HG03432 (cell line): ENCODE measurements around the gene STARD3NL.
A peak's percentile ranks its signal among the peaks of the same experiment; 100 is the strongest.

Experiments used
- ATAC-seq: cut with Tn5 transposase; IDR thresholded peaks from one replicate; pipeline ENCODE4 v1.9.1; 2021; ENCODE audit warnings: mild to moderate bottlenecking, moderate library complexity; ENCODE audit not compliant: unreplicated experiment

STARD3NL gene

DNA sequence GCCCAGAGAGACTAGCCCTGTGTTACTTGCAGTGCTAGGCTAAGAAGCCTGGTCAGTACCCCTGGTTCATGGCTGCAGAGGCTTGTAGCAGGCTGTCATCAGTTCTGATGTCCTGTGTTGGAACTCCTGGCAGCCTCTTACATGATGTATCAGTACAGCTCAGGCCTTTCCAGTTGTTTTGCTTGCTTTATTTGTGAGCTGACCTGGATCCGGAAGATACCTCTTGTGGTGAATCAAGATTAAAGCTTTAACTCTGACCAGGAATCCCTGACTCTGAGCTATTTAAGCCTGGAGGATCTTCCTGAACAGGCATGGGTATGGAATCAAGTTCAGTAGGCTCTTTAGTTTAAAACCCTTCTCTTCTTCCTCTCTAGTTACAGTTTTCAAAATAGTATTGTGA is 4.4 kb downstream of the STARD3NL start:
- no peak for ATAC-seq

DNA sequence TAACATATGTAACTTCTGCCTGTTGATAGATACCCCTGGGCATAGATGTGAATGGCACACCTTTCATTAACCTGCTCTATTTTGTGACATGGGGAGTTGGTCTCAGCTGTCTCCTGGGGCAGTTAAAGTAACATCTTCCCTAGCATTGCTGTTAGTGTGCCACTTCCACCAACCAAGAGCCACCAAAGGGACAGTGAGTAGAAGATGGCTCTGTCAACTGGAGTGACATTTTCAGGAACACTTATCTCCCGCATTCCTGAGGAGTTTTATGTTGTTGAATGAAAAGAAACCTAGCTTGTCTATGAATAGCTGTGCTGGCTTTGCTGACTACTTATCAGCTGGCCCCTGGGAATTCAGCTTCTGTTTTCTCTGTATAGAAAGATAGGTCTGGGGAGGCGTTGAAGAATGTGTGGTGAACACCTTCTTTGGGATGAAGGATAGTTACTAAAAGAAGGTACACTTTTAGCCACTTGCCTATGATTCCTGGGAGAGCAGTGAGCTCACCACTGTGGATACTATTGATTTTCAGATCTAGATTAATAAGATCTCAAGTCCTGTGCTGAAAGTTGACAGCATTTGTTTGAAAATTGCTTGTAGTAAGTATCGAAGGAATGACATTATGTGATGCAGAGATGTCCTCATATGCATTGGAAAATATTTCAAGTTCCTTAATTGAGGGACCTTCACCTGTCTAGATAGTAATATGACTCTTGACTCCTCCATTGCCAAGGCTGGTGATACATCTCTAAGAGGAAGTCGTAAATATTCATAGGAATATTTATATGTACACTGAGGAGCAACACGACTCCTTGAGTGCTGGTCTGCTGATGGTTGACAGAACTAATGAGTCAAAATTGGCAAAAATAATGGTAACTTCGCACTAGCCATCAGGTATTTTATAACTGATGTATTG is 7.6 kb downstream of the STARD3NL start:
- ATAC-seq: no peak

DNA sequence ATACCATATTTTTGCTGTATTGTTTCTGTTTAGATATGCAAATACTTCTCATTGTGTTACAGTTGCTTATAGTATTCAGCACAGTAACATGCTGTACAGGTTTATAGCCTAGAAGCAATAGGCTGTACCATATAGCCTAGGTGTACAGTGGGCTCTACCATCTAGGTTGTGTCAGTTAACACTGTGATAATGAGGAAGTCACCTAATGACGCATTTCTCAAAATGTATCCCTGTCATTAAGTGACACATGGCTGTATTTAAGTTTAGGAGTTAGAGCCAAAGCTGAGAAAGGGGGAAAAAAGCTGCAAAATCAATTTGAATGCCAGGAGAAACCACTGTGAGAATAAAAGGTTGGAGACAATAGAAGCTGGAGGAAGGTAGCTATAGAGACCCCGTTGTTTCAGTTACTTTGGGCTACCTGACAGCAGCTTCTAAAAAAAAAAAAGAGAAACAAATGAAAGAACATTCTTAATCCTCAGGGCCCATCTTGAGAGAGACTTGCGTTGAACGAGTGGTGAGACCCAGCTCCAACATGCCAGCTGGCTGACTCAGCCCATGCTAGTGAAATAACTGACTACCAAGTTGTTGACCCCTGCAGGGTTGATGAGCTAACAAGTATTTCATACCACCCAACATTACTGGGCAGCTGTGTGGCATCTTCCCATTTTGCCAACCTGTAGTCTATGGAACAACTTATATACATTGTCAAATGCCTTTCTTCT is 8.7 kb downstream of the STARD3NL start:
- no peak for ATAC-seq

GRCh38 chr7:38187794-38188440 is 9.9 kb downstream of the STARD3NL start:
- ATAC-seq: peak; percentile 93

DNA sequence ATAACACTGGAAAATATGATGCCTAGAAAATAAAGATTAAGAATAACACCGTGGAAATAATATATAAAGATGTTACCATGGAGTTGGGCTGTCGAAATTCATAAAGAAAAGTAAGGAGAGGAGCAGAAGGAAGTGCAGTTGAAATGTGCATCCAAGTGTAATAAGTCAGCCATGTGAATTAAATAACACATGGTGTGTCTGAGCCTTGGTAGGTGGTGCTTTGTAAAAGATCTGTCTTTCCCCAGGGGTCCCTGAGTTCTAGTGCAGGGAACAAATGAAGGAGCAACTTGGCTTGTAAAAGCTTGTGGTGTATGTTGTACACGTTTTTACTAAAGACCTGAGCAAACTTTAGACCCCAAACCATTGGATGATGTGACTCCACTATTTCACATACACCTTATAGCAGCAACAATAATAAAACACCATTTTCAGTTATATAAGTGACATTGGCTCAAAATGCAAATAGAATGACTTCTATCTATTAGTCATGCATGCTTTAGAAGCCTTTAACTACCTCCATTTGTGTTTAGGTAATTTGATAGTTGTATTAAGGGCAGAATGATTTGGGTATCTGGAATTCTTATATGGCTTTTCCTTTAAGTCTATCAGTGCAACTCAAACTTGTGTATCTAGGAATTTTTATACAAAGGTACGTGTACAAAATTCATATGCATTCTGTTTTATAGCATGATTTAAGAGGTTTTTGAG is 11.3 kb downstream of the STARD3NL start:
- no peak for ATAC-seq

DNA sequence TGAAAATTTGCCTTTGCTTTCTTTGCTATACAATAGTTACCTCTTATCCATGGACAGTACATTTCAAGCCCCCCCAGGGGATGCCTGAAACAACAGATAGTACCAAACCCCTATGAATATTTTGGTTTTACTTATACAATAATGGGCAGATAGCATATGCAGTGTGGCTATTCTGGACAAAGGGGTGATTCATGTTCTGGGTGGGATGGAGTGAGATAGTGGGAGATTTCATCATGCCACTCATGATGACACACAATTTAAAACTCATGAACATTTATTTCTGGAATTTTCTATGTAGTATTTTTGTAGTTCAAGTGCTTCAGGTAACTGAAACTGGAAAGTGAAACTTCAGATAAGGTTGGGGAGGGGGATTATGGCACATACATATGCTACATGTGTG is 12.0 kb downstream of the STARD3NL start:
- ATAC-seq: no peak

- no peak for ATAC-seq
Measured at GRCh38 chr7:38191791-38192190, 13.7 kb downstream of the STARD3NL start.

- no peak for ATAC-seq
Measured at GRCh38 chr7:38192327-38192726, 14.3 kb downstream of the STARD3NL start.

- ATAC-seq: no peak
Measured at GRCh38 chr7:38195804-38196595, 18.0 kb downstream of the STARD3NL start.

DNA sequence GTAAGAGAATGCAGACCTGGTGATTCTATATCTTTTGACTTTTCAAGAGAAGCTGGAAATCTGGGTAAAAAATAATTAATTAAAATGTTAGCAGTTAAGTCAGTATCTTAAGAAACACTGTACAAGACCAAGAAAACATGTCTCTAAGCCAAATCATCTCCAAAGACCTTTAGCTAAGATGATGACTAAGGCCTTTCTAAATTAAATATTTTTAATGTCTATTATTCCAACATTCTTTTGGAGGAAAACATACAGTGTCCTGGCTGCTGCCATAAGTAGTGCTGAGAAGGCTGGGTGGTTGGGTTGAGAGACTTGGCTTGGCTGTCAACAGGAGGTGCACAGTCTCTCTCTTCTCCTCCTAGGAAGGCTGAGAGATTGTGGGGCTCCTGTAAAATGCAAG is 20.3 kb downstream of the STARD3NL start:
- ATAC-seq: no peak

GRCh38 chr7:38199154-38199553 is 21.1 kb downstream of the STARD3NL start:
- no peak for ATAC-seq

DNA sequence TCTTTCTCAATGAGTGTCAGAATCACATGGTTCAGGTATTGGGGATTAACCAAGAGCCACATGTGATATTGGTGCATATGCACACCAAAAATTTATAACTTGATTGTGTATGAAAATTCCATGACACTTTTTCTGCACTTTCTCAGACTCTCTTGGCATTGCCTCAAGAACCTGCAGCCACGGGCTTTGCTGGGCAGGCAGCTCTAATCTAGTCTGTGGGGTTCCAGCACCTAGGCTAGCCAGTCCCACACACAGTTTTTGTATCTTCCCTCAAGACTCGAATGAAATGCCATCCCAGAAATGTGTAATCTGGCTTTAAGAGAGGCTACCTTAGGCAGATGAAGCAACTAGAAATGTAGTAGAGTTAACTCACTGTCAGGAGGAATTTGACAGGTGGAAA is 21.7 kb downstream of the STARD3NL start:
- ATAC-seq: no peak

DNA sequence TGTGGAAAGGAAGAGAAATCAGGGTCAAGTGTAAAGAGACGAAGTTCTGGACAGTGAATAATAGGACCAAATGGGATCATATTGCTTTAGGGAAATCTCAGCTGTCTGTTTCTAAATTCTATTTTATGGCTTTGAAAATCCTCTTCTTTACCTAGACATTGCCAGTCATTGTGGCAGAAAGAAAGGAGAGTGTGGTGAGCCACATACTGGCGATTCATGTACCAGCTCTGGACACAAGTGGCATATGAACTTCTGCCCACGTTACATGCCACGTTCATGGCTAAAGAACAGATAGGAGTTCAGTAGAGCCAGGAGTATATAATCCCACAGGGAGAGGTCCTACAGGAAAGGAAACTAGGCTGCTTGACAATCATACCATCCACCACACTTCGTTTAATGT is 28.0 kb downstream of the STARD3NL start:
- ATAC-seq: no peak

DNA sequence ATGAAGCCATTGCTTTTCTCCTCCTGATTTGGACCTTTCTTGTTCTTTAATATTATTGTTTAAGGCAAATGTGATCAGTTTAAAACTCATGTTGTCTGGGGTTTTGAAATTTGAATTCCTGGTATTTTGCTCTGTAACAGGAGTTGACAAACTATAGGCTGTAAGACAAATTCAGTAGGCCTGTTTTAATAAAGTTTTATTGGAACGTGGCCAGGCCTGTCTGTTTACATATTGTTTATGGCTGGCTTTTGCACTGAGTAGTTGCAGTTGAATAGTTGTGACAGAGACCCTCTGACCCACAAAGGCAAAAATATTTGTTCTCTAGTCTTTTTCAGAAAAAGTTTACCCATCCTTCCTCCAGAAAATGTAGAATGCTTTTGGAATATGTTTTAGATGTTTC is 29.8 kb downstream of the STARD3NL start:
- ATAC-seq: no peak

DNA sequence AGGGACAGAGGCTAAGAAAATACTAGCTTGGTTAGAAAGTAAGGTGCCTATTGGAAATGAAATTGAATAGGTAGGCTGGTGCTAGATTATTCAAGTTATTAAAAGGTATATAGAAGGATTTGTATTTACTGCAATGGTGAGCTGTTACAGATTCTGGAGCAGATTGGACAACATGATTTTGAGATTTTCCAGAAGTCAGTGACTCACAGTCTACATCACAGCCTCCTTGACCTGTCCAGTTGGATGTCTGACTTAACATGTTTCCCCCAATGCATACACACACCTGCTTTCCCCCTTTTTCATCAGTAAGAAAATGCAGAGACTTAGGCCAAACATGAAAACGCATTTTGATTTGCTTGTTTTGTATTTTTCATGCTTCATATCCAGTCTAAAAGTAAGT is 33.4 kb downstream of the STARD3NL start:
- no peak for ATAC-seq

DNA sequence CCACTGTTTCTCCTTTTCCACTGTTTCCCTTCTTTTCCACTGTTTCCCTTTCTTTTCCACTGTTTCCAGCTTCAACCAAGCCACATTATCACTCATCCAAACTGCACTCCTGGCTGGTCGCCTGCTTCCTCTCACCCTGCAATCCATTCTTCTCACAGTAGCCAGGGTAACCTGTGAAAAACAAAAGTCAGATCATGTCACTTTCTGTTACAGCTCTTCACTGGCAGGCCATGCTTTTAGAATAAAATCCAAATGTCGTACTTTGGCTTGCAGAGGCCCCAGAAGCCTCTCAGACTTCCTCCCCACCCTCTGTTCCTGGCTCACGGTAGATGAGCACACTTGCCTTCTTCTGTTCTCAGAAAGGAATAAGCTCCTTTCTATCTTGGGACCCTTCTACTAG is 33.9 kb downstream of the STARD3NL start:
- no peak for ATAC-seq

- ATAC-seq: peak; percentile 7
Measured at GRCh38 chr7:38215115-38215514, 37.1 kb downstream of the STARD3NL start.

DNA sequence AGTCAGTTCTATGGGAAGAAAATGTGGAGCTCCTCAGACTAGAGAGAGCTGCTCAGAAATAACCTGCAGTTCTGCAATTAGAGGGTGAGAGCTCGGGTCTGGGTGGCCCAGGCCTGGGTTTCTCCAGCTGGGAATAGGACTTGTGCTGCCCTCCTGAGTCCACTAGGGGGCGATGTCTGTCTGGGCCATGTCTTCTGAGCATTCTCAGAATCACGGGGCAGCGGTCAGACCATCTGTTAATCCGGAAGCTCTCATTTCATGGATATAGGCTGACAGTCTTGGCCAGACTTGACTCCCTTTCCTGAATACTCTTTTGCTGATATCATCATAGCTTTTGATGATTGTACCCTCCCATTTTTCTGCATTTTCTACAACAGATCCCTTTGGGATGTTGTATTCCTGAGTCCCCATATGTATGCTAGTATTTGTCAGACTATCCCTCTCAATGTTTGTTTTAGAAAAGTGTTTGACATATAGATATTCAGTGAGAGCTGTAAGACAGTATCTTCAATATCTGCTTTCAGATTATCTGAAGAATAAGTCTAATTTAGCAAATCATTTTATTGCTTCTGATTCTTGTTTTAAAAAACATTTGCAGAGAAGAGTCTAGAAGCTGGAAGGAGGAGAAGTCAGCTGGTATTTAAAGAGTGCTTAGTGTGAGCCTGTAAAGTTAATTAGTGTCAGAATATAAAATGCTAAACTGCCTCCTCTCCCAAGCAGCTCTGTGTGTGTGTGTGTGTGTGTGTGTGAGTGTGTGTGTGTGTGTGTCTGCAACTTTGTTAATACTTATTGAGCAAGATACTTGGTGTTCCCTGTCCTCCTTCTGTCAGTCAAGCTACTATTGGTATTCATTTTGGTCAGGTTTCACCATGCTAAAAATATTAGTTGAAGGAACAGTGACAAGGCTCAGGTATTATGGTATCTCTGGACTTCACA is 38.0 kb downstream of the STARD3NL start:
- peak; percentile 90 for ATAC-seq

DNA sequence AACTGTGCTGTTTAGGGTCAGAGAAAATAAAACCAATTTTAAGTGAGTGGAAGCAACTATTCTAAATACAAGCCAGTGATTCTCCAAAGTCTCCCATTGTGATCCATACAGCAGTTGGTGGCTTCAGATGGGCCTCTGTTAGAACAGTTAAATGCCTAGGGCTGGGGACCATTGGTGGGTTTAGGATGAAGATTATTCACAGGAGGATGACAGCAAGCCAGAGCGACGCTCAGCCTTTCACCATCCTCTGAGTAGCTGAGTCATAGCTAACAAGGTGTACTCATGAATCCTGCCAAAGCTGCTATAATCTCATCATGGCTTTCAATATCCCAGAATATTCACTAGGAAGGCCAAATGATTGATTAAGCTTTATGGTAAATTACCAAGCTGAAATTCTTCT is 39.6 kb downstream of the STARD3NL start:
- no peak for ATAC-seq
